ENCODE results near the gene DDC. TPM values are rescaled to one million over a fixed set of nuclear protein-coding genes. Genes with fewer than 3 reads are reported as not detected.

DDC gene
- polyA plus RNA-seq, 1 donor (not counting 4 experiments of a cell fraction or from before 2014, with no cell fraction given), result not detected

GRCh38 chr7:50534690-50535290 is 30.4 kb downstream of the DDC start:
- Histone ChIP-seq H3K9ac (ENCODE audit: control insufficient read depth, extremely low read depth, insufficient read depth, low read length) (peak overlapping the region; percentile 56), H2AFZ (ENCODE audit: control insufficient read depth, low read length) (no peak overlapping the region)

DNA sequence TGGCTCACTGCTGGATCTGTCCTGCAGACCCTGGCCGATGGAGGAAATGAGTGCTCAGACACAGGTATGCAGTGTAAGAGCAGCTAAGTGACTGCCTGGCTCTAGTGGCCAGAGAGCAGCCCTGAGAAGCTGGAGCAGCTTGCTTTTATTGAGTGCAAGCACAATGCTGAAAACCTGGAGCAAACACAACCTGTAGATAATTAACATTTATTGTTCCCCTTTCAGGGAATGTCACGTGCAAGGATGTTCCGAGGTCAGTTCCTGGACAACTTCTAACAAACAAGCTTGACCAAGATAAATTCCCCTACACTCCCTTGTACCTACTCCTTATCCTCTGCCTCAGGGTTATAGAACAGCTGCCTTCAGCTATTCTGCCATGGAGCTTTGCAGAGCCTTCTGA is 31.3 kb downstream of the DDC start:
- H3K4me1 ChIP-seq (ENCODE audit: control insufficient read depth, extremely low read depth, insufficient read depth, low read length), result peaks cover 39% of the 10 kb centered on the region

More at GRCh38 chr7:50534690-50535290, 30.4 kb downstream of the DDC start:
- dilution Hi-C loops (cut with MboI; ENCODE audit: extremely low pct_ligation_motif_present, low sequenced_read_pairs), result no loop called here
- H3K36me3 ChIP-seq (ENCODE audit: control insufficient read depth in 2 of 2, extremely low read depth in 1 of 2, insufficient read depth in 2 of 2, low read length in 2 of 2), result no peaks in the 10 kb centered on the region
- H3K27ac ChIP-seq (ENCODE audit: control insufficient read depth, insufficient read depth, low read length), result peak overlapping the region; percentile 86
- H4K20me1 ChIP-seq (ENCODE audit: control insufficient read depth, extremely low read depth, insufficient read depth, low read length), result no peaks in the 10 kb centered on the region
- H3K4me1 ChIP-seq (ENCODE audit: control insufficient read depth, extremely low read depth, insufficient read depth, low read length), result peaks cover 39% of the 10 kb centered on the region
- peak overlapping the region; percentile 70 for H3K4me2 ChIP-seq (ENCODE audit: control insufficient read depth, extremely low read depth, insufficient read depth, low read depth, low read length)
- DNase-seq (ENCODE audit: low read depth, low spot score) (peak; percentile 88), FAIRE-seq (peak; percentile 92)
- H3K9me3 ChIP-seq (ENCODE audit: control insufficient read depth, low read depth, low read length), result no peaks in the 10 kb centered on the region
- no peaks in the 10 kb centered on the region for H3K27me3 ChIP-seq (ENCODE audit: control insufficient read depth, extremely low read depth, insufficient read depth, low read length)
- H3K79me2 ChIP-seq (ENCODE audit: control insufficient read depth, insufficient read depth, low read length), result no peaks in the 10 kb centered on the region
- peak overlapping the region in 1 of 3 experiments; percentile 26 for H3K4me3 ChIP-seq (ENCODE audit: control insufficient read depth in 2 of 3, extremely low read depth in 1 of 3, insufficient read depth in 2 of 3, low read depth in 1 of 3, low read length in 3 of 3)
- no peak for TF ChIP-seq EZH2 (IDR thresholded peaks at IDR 0.05; ENCODE audit: low read length)
- TF ChIP-seq CTCF (optimal IDR thresholded peaks at IDR 0.05 in 1 of 3, IDR thresholded peaks at IDR 0.05 in 1 of 3, conservative IDR thresholded peaks at IDR 0.05 in 1 of 3; ENCODE audit: extremely low read depth in 1 of 3, insufficient read depth in 2 of 3, low read length in 3 of 3), result peak in 1 of 3 experiments; percentile 35
- peaks cover 3% of the 10 kb centered on the region for H3K9me1 ChIP-seq (ENCODE audit: control insufficient read depth, extremely low read depth, insufficient read depth, low read length)

More for the DNA sequence above, 31.3 kb downstream of the DDC start:
- dilution Hi-C loops (cut with MboI; ENCODE audit: extremely low pct_ligation_motif_present, low sequenced_read_pairs), result no loop called here
- H3K36me3 ChIP-seq (ENCODE audit: control insufficient read depth in 2 of 2, extremely low read depth in 1 of 2, insufficient read depth in 2 of 2, low read length in 2 of 2), result no peaks in the 10 kb centered on the region
- H3K4me3 ChIP-seq (ENCODE audit: control insufficient read depth in 2 of 3, extremely low read depth in 1 of 3, insufficient read depth in 2 of 3, low read depth in 1 of 3, low read length in 3 of 3), result no peak overlapping the region
- H3K9ac ChIP-seq (ENCODE audit: control insufficient read depth, extremely low read depth, insufficient read depth, low read length), result no peak overlapping the region
- FAIRE-seq (no peak), DNase-seq (ENCODE audit: low read depth, low spot score) (no peak)
- no peaks in the 10 kb centered on the region for H3K79me2 ChIP-seq (ENCODE audit: control insufficient read depth, insufficient read depth, low read length)
- H2AFZ ChIP-seq (ENCODE audit: control insufficient read depth, low read length), result no peak overlapping the region
- H4K20me1 ChIP-seq (ENCODE audit: control insufficient read depth, extremely low read depth, insufficient read depth, low read length), result no peaks in the 10 kb centered on the region
- H3K27ac ChIP-seq (ENCODE audit: control insufficient read depth, insufficient read depth, low read length), result no peak overlapping the region
- peaks cover 3% of the 10 kb centered on the region for H3K9me1 ChIP-seq (ENCODE audit: control insufficient read depth, extremely low read depth, insufficient read depth, low read length)
- H3K4me2 ChIP-seq (ENCODE audit: control insufficient read depth, extremely low read depth, insufficient read depth, low read depth, low read length), result no peak overlapping the region
- no peaks in the 10 kb centered on the region for H3K9me3 ChIP-seq (ENCODE audit: control insufficient read depth, low read depth, low read length)
- H3K27me3 ChIP-seq (ENCODE audit: control insufficient read depth, extremely low read depth, insufficient read depth, low read length), result no peaks in the 10 kb centered on the region
- no peak for TF ChIP-seq EZH2 (IDR thresholded peaks at IDR 0.05; ENCODE audit: low read length)
- no peak for TF ChIP-seq CTCF (optimal IDR thresholded peaks at IDR 0.05 in 1 of 3, IDR thresholded peaks at IDR 0.05 in 1 of 3, conservative IDR thresholded peaks at IDR 0.05 in 1 of 3; ENCODE audit: extremely low read depth in 1 of 3, insufficient read depth in 2 of 3, low read length in 3 of 3)

All from keratinocyte (primary cell).